Measurements from ENCODE around the gene CNGB1. TPM values are rescaled to one million over a fixed set of nuclear protein-coding genes. Genes with fewer than 3 reads are reported as not detected.
"Not testable (repeated sequence)": the region's sequence is repeated elsewhere in the genome, so short reads cannot be mapped to it uniquely, and the experiment has no call there.

CNGB1 gene
- total RNA-seq, 1 donor from 2014 or later, result under 0.01 TPM

DNA sequence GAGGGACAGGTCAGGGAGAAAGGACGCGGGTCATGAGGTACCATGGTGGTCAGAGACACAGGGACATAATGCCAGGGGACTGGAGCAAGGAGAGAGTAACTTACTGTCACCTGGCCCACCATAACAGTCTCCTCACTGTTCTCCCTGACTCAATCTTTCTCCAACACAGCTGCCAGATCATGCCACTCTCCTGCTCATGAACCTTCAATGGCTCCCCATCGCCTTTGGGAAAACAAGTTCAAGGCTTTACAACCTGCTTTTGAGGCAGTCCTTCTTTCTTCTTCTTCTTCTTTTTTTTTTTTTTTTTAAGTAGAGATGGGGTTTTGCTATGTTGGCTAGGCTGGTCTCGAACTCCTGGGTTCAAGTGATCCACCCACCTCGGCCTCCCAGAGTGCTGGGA lies 22.9 kb downstream of the CNGB1 start:
- Histone ChIP-seq H3K27me3 (ENCODE audit: control insufficient read depth, insufficient read depth, low read length) (peaks cover 2% of the 10 kb centered on the region), H3K4me3 (ENCODE audit: low read depth, low read length) (no peak overlapping the region), H3K36me3 (ENCODE audit: control insufficient read depth, insufficient read depth, low read length) (no peaks in the 10 kb centered on the region)
- TF ChIP-seq, protein P1, sequence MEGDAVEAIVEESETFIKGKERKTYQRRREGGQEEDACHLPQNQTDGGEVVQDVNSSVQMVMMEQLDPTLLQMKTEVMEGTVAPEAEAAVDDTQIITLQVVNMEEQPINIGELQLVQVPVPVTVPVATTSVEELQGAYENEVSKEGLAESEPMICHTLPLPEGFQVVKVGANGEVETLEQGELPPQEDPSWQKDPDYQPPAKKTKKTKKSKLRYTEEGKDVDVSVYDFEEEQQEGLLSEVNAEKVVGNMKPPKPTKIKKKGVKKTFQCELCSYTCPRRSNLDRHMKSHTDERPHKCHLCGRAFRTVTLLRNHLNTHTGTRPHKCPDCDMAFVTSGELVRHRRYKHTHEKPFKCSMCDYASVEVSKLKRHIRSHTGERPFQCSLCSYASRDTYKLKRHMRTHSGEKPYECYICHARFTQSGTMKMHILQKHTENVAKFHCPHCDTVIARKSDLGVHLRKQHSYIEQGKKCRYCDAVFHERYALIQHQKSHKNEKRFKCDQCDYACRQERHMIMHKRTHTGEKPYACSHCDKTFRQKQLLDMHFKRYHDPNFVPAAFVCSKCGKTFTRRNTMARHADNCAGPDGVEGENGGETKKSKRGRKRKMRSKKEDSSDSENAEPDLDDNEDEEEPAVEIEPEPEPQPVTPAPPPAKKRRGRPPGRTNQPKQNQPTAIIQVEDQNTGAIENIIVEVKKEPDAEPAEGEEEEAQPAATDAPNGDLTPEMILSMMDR (IDR thresholded peaks at IDR 0.05; ENCODE audit: insufficient read depth, low read length, severe bottlenecking), result no peak
- DNase-seq (ENCODE audit: low read depth) (no peak), FAIRE-seq (no peak)

DNA sequence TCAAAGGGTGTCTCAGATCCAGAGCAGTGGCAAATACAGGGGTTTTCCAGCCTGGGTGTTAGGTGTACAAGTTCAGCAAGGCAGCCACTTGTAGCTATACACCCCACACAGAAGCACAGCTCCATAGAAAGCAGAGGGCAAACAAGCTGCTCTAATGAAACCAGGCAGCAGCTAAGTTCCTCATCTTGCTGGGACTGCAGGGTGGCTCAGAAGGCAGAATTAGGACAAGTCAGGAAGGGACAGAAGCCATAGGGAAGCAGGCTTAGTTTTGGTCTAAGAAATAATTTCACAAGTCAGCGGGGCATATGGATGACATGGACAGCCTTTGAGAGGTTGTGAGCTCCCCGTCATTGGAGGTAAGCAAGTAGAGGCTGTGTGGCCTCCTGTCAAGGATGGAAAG lies 23.7 kb downstream of the CNGB1 start:
- Histone ChIP-seq H3K36me3 (ENCODE audit: control insufficient read depth, insufficient read depth, low read length) (no peaks in the 10 kb centered on the region), H3K27me3 (ENCODE audit: control insufficient read depth, insufficient read depth, low read length) (peaks cover 2% of the 10 kb centered on the region), H3K4me3 (ENCODE audit: low read depth, low read length) (no peak overlapping the region)
- DNase-seq (ENCODE audit: low read depth) (no peak), FAIRE-seq (no peak)
- TF ChIP-seq, protein P1 (IDR thresholded peaks at IDR 0.05; ENCODE audit: insufficient read depth, low read length, severe bottlenecking), result no peak

DNA sequence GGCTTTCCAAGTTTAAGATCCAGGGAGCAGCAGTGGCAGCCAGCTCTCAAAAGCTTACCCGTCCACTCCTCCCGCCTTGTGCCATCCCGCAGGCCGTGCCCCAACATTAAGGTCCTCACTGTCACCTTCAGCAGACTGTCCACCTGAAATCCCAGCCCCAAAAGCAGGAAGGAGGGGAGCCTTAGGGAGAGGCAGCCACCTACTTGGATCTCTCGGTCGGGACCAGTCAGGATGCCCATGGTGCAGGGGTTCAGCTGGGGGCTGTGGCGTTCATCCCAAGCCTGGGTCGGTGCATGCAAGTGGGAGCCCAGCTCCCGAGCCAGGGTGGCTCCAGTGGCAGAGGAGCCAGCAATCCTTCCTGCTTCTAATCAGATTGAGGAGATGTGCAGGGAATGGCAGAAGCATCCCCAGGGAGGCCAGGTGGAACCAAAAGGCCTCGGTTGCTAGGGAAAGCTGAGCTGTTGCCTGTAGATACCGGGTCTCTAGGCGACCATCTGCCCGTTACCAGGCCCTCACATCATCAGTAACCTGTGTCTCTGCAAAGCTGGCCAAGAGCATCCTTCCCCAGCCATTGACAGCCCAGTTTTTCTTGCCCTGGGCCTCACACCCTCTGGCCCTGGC lies 24.6 kb downstream of the CNGB1 start:
- TF ChIP-seq, protein P1 (IDR thresholded peaks at IDR 0.05; ENCODE audit: insufficient read depth, low read length, severe bottlenecking), result no peak
- H3K36me3 ChIP-seq (ENCODE audit: control insufficient read depth, insufficient read depth, low read length), result no peaks in the 10 kb centered on the region
- peaks cover 2% of the 10 kb centered on the region for H3K27me3 ChIP-seq (ENCODE audit: control insufficient read depth, insufficient read depth, low read length)
- peak; percentile 28 for FAIRE-seq
- no peak overlapping the region for H3K4me3 ChIP-seq (ENCODE audit: low read depth, low read length)
- DNase-seq (ENCODE audit: low read depth), result no peak

DNA sequence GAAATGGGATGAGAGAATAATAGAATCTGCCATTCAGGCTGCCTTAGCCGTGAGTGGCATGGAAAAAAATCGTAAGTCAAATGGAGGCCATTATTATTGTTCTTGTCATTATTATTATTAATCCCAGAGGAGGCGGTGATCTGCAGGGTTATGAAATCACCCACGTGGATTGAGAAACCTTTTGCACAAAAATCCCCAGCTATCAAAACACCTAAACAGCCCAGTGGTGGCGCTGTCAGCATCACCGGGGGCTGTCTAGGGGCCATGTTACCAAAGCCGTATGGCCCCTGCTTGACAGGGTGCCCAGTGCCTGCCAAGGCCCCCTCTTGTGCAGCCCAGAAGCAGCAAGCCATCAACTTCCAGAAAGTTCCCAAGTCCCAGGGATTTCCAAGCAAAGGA lies 25.2 kb downstream of the CNGB1 start:
- TF ChIP-seq, protein P1 (IDR thresholded peaks at IDR 0.05; ENCODE audit: insufficient read depth, low read length, severe bottlenecking), result peak; percentile 34
- DNase-seq (ENCODE audit: low read depth) (peak; percentile 33), FAIRE-seq (no peak)
- H3K27me3 ChIP-seq (ENCODE audit: control insufficient read depth, insufficient read depth, low read length), result peaks cover 2% of the 10 kb centered on the region
- H3K4me3 ChIP-seq (ENCODE audit: low read depth, low read length), result no peak overlapping the region
- H3K36me3 ChIP-seq (ENCODE audit: control insufficient read depth, insufficient read depth, low read length), result no peaks in the 10 kb centered on the region

DNA sequence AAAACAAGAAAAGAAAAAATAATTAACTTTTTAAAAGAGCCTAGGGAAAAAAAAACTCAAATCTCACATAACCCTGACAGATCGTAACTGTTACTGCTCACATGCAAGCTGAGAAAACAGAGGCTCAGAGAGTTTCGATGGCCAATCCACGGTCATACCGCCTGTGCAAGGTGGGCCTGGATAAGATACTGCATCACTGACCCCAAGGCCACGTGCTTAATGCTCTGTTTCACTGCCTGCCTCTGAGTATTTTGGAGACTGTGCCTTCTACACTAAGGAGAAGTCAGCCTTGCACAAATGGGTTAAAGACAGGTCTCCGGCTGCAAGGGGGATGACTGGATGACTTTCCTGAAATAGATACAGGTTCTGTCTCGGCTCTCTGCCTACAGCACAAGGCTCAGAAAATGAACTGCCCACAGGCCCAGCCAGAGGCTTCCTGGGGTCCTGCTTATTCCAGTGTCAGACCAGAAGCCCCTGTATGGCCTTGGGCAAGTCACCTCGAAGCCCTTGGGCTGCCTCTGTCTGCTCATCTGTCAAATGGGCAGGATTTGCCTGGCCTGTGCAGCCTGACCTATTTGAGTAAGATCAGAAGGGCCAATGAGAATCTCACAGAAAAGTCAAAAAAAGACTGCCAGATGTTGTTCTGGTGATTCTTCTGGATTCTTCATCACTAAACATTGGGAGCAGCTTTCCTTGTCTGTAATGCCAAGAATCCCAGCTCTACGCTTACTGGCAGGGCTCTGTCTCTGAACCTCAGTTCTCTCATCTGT lies 25.8 kb downstream of the CNGB1 start:
- H3K36me3 ChIP-seq (ENCODE audit: control insufficient read depth, insufficient read depth, low read length), result no peaks in the 10 kb centered on the region
- H3K4me3 ChIP-seq (ENCODE audit: low read depth, low read length), result no peak overlapping the region
- FAIRE-seq, result no peak
- H3K27me3 ChIP-seq (ENCODE audit: control insufficient read depth, insufficient read depth, low read length), result peaks cover 2% of the 10 kb centered on the region
- DNase-seq (ENCODE audit: low read depth), result no peak
- TF ChIP-seq, protein P1 (IDR thresholded peaks at IDR 0.05; ENCODE audit: insufficient read depth, low read length, severe bottlenecking), result no peak

DNA sequence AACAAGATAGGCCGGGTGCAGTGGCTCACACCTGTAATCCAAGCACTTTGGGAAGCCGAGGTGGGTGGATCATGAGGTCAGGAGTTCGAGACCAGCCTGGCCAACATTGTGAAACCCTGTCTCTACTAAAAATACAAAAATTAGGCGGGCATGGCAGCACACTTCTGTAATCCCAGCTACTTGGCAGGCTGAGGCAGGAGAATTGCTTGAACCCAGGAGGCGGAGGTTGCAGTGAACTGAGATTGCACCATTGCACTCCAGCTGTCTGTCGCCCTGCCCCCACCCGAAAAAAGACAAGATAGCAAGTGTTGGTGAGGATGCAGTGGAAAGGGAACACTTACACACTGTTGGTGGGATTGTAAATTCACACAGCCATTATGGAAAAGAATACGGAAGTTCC lies 27.5 kb downstream of the CNGB1 start:
- H3K27me3 ChIP-seq (ENCODE audit: control insufficient read depth, insufficient read depth, low read length); FAIRE-seq; H3K4me3 ChIP-seq (ENCODE audit: low read depth, low read length); H3K36me3 ChIP-seq (ENCODE audit: control insufficient read depth, insufficient read depth, low read length); DNase-seq (ENCODE audit: low read depth): not testable (repeated sequence)

DNA sequence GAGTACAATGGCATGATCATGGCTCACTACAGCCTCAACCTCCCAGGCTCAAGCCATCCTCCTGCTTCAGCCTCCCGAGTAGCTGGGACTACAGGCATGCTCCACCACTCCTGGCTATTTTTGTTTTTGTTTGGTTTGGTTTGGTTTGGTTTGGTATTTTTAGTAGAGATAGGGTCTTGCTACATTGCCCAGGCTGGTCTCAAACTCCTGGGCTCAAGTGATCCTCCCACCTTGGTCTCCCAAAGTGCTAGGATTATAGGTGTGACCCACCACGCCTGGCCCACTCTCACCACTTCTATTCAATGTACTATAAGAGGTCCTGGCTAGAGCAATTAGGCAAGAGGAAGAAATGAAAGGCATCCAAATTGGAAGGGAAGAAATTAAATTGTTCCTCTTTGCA lies 29.0 kb downstream of the CNGB1 start:
- H3K36me3 ChIP-seq (ENCODE audit: control insufficient read depth, insufficient read depth, low read length); H3K27me3 ChIP-seq (ENCODE audit: control insufficient read depth, insufficient read depth, low read length); H3K4me3 ChIP-seq (ENCODE audit: low read depth, low read length); DNase-seq (ENCODE audit: low read depth); FAIRE-seq: not testable (repeated sequence)

All from bronchial epithelial cell (primary cell).